WTC11 (cell line): ENCODE results near the gene ZBTB39.

Source experiments
- ATF1 ChIP-seq: sonication (generic); formaldehyde crosslinking; IDR thresholded peaks from 2 replicates; pipeline ENCODE4 v1.8.1; 2023; ENCODE audit warnings: mild to moderate bottlenecking, moderate library complexity, missing genetic modification reagents
- CTCF ChIP-seq: fragments of 200-600 bp; IDR thresholded peaks from 2 replicates; pipeline ENCODE4 v1.8.0; 2022; ENCODE audit warnings: antibody characterized with exemption
- GABPB1 ChIP-seq: sonication (generic); formaldehyde crosslinking; IDR thresholded peaks from 2 replicates; pipeline ENCODE4 v1.8.1; 2023; ENCODE audit warnings: mild to moderate bottlenecking, missing genetic modification reagents

GRCh38 chr12:57048423-57049118 lies 42.2 kb upstream of the ZBTB39 start:
- TF ChIP-seq CTCF (no peak), ATF1 (CRISPR knock-in tag) (no peak), GABPB1 (CRISPR knock-in tag) (no peak)
